Fibroblast of villous mesenchyme (primary cell): Measurements from ENCODE around the gene ALKAL2. TPM values are rescaled to one million over a fixed set of nuclear protein-coding genes. Genes with fewer than 3 reads are reported as not detected.

Source experiments
- DNase-seq: peaks from one replicate; pipeline ENCODE4 v3.0.0-alpha.2; 2010; ENCODE audit warnings: low read depth
- H3K4me3 ChIP-seq: 2 replicates; pipeline ENCODE4 v1.5.1; 2011; ENCODE audit warnings: low read depth, mild to moderate bottlenecking, low read length
- CTCF ChIP-seq: IDR thresholded peaks from 2 replicates; pipeline ENCODE4 v1.5.1; 2012; ENCODE audit warnings: low read depth, mild to moderate bottlenecking, low read length; ENCODE audit not compliant: insufficient read depth
- total RNA-seq: library from RNA; depleted of rRNA; stranded (reverse); fragments of >200 nt; gene quantifications from 2 replicates; pipeline ENCODE4 v1.2.3, GENCODE V29; 2012

ALKAL2 gene
- total RNA-seq, 1 donor, result 0.43 TPM

DNA sequence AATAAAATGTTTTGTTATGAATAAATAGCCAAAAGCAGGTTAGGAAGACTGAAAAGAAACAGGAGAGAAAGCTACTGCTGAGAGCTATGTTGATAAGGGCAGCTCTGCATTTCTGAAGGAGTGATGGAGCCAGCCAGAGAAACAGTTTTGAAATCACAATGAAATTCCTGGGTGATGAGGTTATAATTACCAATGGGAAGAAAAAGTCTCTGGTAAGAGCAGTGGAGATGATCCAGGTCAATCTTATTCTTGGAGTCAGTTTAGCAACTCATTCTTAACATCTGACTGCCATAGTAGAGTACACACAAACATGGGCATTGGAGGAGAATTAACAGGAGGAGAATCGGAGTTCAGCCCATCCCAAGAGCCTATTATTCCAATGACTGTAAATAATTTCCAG lies 2.4 kb downstream of the ALKAL2 start:
- DNase-seq, result peak; percentile 49
- no peak overlapping the region for H3K4me3 ChIP-seq

GRCh38 chr2:284896-285492 lies 2.9 kb downstream of the ALKAL2 start:
- no peak overlapping the region for H3K4me3 ChIP-seq
- DNase-seq, result no peak
- no peak for TF ChIP-seq CTCF

More for the DNA sequence above, 2.4 kb downstream of the ALKAL2 start:
- TF ChIP-seq CTCF, result no peak

DNA sequence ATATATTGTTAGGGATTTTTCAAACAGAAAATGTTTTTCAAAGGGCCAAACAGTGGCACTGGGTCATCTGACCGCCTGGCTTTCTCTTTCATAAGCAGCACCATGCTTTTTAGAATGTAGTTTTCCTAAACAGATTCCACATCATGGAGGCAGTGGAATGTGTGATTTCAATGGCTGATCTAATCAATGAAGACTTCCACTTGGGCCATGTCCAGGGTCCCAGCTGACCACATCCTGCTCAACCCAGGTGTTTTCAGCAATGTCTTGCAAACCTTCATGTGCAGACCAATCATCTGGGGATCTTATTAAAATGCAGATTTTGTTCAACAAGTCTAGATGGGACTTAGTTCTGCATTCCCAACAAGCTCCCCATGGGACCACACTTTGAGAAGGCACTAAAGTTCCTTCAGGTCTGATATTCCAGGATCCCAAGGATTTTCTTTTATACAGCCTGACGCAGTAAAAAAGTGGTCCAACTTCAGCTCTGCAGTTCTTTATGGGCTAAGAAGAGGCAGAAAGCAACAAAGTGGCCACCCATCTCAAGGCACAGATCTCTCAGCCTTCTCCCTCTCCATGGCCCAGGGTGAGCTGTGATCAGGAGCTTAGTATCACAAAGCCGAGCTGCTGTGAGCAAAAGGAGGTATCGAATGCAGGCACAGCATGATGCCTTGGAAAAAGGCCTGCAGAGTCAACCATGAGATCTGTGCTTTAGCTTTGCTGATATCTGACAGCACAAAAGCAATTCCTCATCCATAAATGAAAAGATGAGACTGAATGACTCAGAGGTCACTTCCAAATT lies 3.7 kb downstream of the ALKAL2 start:
- no peak overlapping the region for H3K4me3 ChIP-seq
- DNase-seq, result no peak
- TF ChIP-seq CTCF, result no peak

DNA sequence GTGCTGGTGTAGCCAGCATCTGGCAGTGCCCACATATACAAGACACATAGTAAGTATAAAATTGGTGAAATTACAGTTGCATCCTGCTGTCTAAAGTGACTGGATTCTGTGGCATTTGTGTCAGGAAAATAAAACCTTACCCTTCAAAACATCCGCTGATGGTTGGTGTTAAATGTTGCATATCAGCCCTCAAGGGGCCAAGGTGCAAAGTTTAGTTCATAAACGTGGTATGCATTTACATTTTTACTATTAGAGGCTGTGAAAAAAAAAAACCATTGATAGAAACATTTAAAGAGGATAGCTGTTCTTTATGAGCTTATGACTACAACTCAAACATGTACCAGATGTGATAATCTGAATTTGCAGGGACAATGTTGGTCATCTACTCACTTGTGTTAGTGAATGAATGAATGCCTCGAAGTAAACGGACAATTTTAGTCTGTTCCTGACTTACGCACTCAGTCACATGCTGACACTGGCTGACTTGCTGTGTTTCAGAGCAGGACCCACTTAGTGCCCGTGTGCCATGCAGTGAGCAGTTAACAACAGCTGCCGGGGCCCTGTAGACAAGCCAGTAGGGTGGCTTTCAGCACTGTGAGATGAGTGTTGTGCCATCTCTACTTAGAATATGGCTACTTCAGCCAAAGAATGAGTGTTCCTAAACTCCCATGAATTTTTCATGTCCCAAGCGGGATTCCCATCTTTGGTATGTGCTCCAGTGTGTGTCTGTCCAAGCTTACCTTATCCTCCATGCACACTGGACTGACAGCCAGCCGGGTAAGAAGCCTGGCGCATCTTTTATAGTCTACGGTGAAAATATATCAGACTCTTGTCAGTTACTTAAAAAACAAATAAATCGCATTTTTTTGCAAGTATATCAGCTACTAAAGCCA lies 5.3 kb downstream of the ALKAL2 start:
- H3K4me3 ChIP-seq, result no peak overlapping the region
- TF ChIP-seq CTCF, result no peak

GRCh38 chr2:281381-281780 lies 6.5 kb downstream of the ALKAL2 start:
- DNase-seq, result no peak
- TF ChIP-seq CTCF, result no peak
- H3K4me3 ChIP-seq, result no peak overlapping the region

More for the DNA sequence above, 5.3 kb downstream of the ALKAL2 start:
- DNase-seq, result no peak

DNA sequence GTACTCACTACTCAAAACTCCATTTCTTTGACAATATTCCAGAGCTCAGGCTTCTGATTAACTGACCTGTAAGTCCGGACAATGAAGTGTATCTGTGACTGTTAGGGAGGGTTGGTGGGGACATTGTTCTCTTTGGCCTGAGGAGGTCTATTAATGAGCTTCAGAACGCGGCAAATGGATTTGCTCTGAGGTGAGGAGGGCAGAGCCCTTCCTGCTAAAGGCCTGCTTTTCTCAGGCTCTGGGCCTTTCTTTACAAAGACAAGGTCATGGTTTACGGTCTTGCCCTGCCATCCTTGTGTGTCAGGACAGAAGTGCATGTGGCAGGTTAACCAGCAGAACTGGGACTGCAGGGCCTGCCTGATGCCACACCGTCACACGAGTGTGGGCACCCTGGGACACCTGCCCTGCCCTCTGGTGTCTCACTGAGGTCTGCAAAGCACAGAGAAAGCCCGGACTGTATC lies 7.2 kb downstream of the ALKAL2 start:
- DNase-seq, result no peak

More for the DNA sequence above, 7.2 kb downstream of the ALKAL2 start:
- TF ChIP-seq CTCF, result no peak
- H3K4me3 ChIP-seq, result no peak overlapping the region
